Dedifferentiated amniotic fluid mesenchymal stem cell (primary cell): ENCODE measurements around the gene FERMT2.
A peak's percentile ranks its signal among the peaks of the same experiment; 100 is the strongest.

ENCODE experiments used
- DNase-seq: peaks from one replicate; pipeline ENCODE4 v3.0.0-alpha.2; 2016; ENCODE audit errors: extremely low spot score

FERMT2 gene

DNA sequence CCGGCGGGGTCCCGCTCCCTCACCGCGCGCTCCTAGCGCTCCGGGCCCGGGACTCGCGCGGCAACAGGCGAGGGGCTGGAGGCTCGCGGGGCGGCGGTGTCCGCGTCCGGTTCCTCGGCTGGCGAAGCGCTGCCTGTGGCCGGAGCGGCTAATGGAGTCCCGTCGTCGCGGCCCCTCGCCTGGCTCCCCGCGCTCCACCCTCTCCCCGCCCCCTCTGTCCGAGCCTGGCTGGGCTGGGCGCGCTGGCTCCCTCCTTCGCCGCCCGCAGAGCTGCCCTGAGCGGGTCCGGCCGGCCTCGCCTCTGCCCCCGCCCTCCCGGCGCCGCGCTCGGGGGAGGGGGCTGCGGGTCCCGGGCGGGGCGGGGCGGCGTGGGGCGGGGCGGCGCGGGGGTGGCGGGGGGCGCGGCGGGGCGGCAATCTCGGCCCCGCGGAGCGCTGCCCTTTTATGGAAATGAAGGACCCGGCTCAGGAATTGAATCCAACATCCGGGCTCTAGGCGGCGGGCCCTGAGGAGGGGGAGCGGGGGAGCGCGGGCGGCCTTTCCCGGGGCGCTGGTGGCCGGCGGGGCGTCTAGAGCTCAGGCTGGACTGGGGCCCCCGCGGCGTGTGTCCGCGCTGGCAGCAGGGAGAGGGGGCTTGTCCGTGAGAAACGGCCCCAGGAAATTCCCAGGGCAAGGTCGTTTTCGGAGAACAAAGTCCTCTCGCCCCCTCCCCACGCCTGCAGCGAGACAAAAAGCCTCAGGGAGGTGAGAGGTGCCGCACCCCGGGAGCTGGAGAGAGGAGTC, at the start of gene FERMT2:
FERMT2 (minus strand) TSS at position 153 of the 783 bp plus-strand sequence. CDS start 482 bp downstream, outside the sequence.
- peak; percentile 83 for DNase-seq

DNA sequence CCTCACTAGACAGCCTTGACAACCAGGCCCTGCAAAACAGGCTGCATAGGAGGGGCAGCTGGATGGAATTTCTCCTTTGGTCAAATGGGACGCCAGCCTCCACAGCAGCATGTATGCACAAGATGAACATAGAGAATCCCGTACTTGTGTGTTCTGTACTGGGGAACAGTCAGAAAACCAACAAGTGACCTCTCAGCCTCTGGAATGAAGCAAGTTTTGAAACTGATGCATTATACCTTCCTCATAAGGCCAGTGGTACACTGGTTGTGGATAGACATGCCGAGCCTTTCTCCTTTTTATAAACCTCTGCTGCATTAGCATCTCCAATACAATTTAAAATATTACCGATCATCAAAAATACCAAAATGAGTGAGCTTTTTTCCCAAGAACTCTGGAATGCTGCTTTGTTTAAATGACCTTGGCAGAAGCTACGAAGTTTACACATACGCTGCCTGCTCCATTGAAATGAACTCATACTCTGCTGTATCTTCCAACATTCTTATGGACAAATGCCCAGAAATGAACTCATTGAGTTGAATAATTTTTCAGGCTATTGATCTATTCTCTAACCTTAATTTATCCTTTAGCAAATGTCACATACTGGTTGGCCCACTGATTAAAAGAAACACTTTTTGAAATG, 47.6 kb upstream of the FERMT2 start:
- DNase-seq, result peak; percentile 78

- DNase-seq, result no peak
These were observed 45.6 kb upstream of the FERMT2 start for GRCh38 chr14:52996493-52996892.

DNA sequence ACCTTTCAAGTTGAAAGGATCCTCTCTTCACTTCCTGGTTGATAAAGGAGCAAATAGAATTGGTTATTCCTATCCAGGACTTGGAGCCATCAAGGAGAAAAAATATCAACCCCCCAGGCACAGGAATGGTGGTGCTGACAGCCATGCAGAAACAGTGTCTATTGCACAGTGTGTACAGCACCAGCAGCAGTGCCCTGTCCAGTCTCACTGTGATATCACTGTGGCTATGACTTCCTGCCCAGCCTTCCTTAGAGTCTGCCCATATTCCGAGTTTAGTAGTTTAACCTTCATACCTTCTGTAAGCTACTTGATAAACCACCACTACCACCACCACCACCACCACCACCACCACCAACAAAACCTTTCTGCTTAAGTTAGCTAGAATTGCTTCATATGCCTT, 45.1 kb upstream of the FERMT2 start:
- DNase-seq, result no peak

- DNase-seq, result no peak
These were observed 41.5 kb upstream of the FERMT2 start for GRCh38 chr14:52992236-52992870.

- DNase-seq, result no peak
These were observed 37.3 kb upstream of the FERMT2 start for GRCh38 chr14:52988139-52988538.

GRCh38 chr14:52987514-52987913, 36.7 kb upstream of the FERMT2 start:
- DNase-seq, result no peak

GRCh38 chr14:52987042-52987441, 36.2 kb upstream of the FERMT2 start:
- DNase-seq, result no peak

DNA sequence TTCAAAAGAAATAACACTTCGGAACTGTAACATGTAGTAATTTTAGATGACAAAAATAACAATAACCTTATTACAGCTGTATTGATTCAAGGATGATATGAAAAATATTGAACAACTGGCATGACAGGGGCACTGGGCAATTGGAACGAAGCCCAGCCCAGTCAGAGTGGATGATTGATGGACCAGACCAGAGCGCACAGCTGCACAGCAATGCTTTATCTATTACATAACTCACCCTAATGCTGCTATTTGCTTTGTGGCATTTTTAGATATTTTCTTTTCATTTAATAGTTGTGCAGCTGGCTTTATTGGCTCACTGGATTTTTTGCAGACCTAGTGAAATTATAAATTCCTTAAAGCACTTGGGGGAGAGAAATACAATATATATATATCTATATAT, 26.9 kb upstream of the FERMT2 start:
- DNase-seq, result no peak

GRCh38 chr14:52974406-52974805, 23.6 kb upstream of the FERMT2 start:
- peak; percentile 51 for DNase-seq

GRCh38 chr14:52961060-52961639, 10.3 kb upstream of the FERMT2 start:
- DNase-seq, result peak; percentile 50

DNA sequence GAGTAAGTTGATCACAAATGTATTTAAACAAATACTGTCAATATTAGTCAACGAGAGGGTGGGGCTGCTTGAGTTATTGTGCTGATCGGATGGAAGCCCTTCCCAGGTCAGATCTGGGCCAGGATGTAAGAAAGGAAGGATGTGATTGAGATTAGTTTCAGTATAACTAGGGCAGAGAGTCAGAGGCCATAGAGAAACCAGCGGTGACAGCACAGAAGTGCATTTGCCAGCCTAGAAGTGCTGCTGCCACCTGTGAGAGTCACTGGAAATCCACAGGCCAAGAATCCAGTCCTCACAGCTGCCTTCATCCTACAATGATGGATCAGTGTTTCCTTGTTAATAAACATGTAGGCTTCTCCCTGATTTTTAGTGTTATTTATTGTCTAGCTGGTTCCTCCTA, 9.8 kb upstream of the FERMT2 start:
- DNase-seq, result no peak

DNA sequence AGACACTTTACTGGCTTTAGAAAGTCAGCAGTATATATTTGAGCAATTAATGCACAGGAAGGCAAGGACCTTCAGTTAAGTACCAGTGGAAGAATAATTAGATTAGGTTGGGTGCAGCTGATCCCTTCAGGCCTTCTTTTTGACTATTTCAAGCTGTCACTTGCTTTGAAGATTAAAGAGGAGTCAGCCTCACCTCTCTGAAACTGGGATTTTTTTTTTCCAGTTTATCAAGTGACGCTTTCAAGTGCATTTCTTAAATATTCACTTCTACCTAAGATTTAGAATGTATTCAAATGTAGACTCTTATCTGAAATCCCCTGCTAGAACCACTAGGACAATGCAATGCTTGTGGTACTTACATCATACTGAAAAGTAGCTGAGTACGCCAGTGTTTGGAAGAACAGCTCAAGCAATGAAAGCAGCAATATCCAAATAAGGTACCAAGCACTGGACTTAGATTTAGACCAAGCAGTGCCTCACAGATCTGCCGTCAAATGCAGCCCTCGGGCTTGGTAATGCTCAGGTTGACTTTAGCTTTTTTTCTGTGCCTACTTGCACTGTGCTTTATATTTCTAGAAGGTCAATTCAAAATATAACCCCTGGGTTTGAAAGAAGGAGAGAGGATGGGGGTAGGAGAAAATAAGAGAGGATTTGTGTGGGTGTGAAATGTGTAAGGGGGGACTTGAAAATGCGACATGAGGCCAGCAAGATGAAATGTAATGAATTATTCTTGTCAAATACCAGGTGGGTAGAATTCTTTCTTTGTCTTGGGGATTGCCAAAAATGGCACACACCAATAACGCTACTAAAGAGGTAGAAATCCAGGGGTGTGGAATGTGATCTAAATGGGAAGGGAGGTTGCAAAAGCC, 3.7 kb upstream of the FERMT2 start:
- no peak for DNase-seq

DNA sequence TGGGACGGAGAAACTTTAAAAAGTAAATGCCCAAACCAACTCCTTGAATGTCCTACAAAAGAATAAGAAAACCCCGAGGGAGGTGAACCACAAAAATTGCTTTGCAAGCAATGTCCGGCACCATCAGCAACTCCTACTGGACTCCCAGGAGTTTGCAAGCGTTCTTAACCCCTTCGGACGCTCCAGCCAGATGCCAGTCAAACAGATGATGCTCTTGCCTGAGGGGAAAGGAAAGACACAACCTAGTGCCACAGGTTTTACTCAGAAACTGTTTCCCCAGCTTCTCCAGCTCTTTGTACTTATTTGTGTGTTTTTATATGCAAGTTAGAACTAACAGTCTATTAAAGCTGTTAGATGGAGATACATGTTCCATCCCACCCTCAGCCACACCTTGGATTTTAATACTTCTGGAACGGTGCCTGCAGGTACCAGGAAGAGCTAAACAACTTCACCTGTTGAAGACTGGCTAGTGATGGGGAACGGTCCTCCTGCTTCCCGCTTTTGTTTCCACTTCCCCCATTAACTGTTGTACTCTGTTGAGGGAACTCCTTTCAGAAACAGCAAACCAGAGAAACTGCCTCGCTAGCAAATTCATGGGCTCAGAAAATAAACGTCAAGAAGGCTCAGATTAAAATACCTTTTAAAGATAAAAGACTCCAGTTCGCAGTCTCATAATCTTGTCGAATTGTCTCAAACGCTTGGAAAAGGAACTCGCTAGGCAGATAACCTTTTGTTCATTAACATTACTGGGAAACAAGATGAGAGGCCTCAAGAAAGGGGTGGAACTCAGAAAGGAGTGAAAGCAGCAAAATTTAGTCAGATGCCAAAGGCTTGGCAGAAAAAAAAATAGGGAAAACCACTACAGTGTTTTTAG, 1.1 kb upstream of the FERMT2 start:
- peak; percentile 83 for DNase-seq

GRCh38 chr14:52950410-52950897, 396 bp downstream of the FERMT2 start:
- peak; percentile 34 for DNase-seq

GRCh38 chr14:52949711-52950409, 990 bp downstream of the FERMT2 start:
- DNase-seq, result peak; percentile 67

- no peak for DNase-seq
These were observed 1.6 kb downstream of the FERMT2 start for GRCh38 chr14:52949249-52949648.

GRCh38 chr14:52948836-52949235, 2.0 kb downstream of the FERMT2 start:
- no peak for DNase-seq

GRCh38 chr14:52948039-52948438, 2.8 kb downstream of the FERMT2 start:
- no peak for DNase-seq

- no peak for DNase-seq
These were observed 6.6 kb downstream of the FERMT2 start for GRCh38 chr14:52944254-52944653.
